Fibroblast of villous mesenchyme (primary cell): ENCODE results near the gene PIR. TPM values are rescaled to one million over a fixed set of nuclear protein-coding genes. Genes with fewer than 3 reads are reported as not detected.

Experiments used
- DNase-seq: peaks from one replicate; pipeline ENCODE4 v3.0.0-alpha.2; 2010; ENCODE audit warnings: low read depth
- H3K4me3 ChIP-seq: 2 replicates; pipeline ENCODE4 v1.5.1; 2011; ENCODE audit warnings: low read depth, mild to moderate bottlenecking, low read length
- CTCF ChIP-seq: IDR thresholded peaks from 2 replicates; pipeline ENCODE4 v1.5.1; 2012; ENCODE audit warnings: low read depth, mild to moderate bottlenecking, low read length; ENCODE audit not compliant: insufficient read depth
- total RNA-seq: library from RNA; depleted of rRNA; stranded (reverse); fragments of >200 nt; gene quantifications from 2 replicates; pipeline ENCODE4 v1.2.3, GENCODE V29; 2012

PIR gene
- 12.9 and 17.7 TPM in 2 replicates for total RNA-seq

DNA sequence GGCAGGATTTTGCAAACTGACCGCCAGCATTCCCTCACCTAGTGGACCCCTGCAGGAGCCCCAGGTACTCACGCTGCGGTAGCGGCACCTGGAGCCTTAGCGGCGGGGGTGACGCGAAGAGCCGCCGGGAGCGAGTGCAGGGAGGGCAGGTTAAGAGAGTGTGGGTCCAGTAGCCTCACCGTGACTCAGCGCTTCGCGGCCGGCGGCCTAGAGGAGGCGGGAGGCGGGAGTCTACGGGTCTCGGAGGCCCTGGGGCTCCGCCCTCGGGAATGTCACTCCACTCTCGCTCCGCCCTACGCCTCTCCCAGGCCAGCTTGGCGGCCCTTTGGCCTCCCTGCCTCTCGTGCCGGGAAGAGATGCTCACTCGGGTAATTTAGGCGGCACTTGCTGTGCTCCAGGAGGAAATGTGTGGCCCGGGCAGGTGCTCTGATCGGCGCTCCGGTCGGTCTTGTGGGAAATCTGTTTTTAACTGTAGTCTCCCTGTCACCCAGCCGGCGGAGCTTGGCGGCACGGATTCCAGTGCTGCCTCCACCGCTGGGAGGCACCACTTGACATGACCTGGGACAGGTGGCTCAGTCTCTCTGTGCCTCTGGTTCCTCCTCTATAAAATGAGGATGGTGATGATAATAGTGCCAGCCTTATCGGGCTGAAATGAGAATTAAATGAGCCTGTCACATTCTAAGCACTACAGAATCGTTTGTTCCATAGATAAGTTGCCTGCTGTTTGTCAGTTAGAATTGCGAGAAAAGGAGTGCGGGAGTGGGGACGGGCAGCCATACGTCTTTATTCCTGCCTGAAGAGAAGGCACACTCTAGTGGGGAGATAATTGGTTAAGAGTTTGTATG is at the start of gene PIR:
PIR (minus strand) TSS at position 216 of the 845 bp plus-strand sequence. CDS start 2,076 bp downstream, outside the sequence.
- DNase-seq = peak; percentile 83
- TF ChIP-seq CTCF = peak; percentile 40
- peak within 1 kb of the TSS; percentile 67 for H3K4me3 ChIP-seq

DNA sequence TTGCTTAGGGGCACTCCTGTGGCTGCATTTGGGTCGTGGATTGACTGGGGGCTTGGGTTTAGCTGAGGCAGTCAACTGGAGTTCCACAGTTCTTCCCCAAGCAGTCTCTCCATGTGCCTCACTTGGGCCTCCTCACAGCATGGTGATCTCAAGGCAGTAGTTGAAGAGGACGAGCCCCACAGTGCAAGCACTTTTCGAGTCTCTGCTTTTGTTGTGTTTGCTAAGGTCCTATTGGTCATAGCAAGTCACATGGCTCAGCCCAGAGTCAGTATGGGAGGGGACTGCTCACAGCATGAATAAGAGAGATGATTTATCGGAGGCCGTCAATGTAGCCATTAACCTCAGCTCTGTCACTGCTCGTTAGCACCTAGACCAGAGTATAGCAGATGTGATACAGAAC is 37.2 kb upstream of the PIR start:
- TF ChIP-seq CTCF = no peak
- DNase-seq = no peak
- H3K4me3 ChIP-seq = no peak overlapping the region

- no peak for DNase-seq
- TF ChIP-seq CTCF = no peak
- no peak overlapping the region for H3K4me3 ChIP-seq
Measured at GRCh38 chrX:15529165-15529564, 36.0 kb upstream of the PIR start.

GRCh38 chrX:15525664-15526416 is 32.7 kb upstream of the PIR start:
- no peak for DNase-seq
- H3K4me3 ChIP-seq = no peak overlapping the region
- no peak for TF ChIP-seq CTCF

DNA sequence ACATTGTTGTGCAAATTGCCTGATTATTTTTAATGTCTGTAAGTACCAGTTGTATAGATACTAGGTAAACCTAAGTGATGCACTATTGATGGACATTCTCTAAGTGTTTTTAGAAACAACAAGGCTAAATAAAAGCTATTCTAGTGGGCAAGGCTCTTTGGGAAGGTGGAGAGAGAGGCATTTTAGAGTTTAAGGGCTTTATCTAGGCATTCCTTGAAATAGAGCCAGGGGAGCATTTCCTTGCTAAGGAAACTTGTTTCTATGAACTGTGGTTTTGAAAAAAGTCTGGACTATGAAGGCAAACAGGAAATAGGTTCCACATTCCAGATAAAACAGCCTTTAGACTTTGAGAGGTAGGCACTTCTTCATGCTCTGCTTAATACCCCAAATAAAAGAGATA is 31.3 kb upstream of the PIR start:
- no peak for TF ChIP-seq CTCF
- H3K4me3 ChIP-seq = no peak overlapping the region
- peak; percentile 60 for DNase-seq

DNA sequence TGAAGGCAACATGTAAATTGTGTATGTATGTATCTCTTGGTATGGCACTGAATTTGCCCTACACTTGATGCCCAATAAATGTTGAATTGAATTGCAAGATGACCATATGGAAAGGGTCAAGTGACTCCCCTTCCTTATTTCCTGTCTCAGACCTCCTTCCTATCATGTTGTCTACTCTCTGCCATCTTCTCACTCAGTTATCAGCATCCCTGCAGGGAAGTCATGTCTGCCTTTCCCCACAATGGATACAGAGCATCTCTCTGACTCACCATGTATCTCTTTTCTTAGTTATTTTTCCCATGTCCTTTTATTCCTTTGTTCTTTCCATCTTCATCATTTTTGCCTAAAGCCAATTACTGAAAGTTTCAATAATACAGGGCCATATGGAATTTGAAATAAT is 30.0 kb upstream of the PIR start:
- TF ChIP-seq CTCF = no peak
- no peak for DNase-seq
- H3K4me3 ChIP-seq = no peak overlapping the region
